HG02981 (cell line): Measurements from ENCODE around the gene GALNS.
"Not testable (repeated sequence)": the region's sequence is repeated elsewhere in the genome, so short reads cannot be mapped to it uniquely, and the experiment has no call there.

Experiments
- ATAC-seq: cut with Tn5 transposase; IDR thresholded peaks from one replicate; pipeline ENCODE4 v1.9.1; 2021; ENCODE audit warnings: mild to moderate bottlenecking, moderate library complexity; ENCODE audit not compliant: unreplicated experiment

GALNS gene

GRCh38 chr16:88772871-88773811 is 83.6 kb downstream of the GALNS start:
- no peak for ATAC-seq

DNA sequence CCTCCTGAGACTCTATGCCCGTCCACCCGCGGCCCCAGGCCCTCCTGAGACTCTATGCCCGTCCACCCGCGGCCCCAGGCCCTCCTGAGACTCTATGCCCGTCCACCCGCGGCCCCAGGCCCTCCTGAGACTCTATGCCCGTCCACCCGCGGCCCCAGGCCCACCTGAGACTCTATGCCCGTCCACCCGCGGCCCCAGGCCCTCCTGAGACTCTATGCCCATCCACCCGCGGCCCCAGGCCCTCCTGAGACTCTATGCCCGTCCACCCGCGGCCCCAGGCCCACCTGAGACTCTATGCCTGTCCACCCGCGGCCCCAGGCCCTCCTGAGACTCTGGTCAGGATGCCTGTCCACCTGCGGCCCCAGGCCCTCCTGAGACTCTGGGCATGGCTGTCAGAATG is 85.0 kb downstream of the GALNS start:
- ATAC-seq, result not testable (repeated sequence)

DNA sequence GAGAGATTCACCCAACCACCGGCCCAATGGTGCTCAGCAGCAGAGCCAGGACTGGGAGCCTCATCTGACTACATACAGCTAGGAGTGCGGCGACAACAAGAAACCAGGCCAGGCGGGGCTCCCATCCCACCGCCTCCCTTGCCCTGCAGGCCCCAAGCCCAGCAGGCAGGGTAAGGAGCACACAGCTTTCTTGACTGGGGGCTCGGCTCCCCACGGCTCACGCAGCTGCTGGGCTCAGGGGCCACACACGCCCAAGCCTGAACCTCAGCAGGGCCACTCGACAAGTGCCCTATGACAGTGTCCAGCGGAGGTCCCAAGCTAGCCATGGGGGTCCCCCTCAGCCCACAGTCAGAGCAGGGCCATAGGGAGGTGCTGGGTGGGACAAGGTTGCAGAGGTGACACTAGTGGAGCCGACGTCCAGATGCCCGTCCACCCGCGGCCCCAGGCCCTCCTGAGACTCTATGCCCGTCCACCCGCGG is 85.4 kb downstream of the GALNS start:
- ATAC-seq, result no peak

- ATAC-seq, result peak; percentile 56
These were observed 86.1 kb downstream of the GALNS start for GRCh38 chr16:88770461-88771293.

DNA sequence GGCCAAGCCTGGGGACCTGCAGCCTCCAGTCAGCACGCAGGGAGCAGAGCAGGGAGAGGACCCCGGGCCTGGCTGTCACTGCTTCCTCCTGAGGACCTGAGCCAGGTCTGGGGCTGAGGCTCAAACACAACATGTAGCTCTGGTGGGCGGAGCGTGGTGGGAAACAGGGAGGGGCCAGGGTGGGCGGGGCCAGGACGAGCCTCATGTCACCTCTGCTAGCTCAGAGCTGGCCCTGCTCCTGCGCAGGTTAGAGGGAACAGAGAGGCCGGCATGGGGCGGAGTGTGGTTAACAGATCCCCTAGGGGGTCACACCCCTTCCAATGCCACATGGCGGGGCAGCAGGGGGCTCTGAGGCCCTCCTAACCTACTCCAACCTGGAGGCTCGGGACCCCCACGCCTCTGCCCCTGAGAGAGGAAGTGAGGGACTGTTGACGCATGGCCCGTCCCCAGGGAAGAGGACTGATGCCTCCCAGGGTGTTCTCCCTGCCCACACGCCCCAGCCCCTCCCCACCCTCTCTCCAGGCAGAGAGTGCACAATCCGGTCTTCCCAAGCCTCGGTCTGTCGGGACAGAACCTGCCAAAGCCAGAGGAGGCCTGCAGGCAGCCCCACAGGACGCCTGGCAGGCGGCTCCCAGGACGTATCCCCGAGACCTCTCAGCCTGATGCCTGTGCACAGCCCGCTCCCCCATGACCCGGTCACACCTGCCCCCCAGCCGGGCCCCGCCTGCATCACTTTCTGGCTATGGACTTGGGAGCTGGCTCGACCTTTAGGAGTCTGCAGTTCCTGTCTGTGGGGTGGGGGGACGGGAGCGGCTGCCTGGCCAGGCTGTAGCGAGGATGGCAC is 86.9 kb downstream of the GALNS start:
- ATAC-seq, result no peak

- ATAC-seq, result no peak
These were observed 88.5 kb downstream of the GALNS start for GRCh38 chr16:88768071-88768783.

DNA sequence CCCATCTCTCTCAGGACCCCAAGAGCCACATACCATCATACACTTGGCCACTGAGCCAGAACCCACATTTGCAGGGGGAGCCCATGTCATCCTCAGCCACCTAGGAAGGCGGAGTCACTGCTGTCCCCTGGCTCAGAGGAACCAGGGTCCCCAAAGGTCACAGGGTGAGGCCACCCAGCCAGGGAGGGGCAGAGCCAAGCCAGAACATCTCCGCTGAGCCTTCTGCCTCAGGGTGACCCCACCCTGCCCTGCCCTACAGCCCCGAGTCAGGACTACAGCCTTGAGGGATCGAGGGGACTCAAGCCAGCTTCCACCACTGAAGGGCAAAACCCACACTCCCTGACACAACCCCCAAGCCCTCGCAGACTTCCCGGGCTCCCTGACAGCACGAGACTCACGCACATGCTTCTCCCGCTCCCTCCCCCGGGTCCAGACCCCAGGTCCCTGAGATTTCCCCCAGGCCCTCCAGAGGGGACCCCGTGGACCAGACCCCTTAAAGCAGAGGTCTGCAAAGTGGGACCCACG is 89.1 kb downstream of the GALNS start:
- no peak for ATAC-seq

DNA sequence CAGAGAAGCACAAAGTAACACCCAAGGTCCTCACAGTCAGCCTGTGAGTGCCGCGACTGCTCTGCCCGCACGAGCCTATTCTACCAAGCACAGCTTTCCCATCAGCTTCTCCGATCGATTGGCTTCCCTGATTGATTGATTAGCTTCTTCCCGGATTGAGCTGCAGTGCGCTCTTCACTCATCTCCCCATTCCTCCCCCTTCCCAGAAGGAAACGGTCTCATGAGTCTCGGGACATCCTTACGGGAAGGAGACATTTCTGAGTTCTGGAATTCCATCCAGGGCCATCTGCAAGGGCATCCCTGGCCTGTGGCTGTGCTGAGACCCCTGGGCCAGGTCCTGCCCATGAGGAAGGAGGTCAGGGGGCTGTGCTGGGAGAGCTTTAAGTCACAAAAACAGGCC is 89.8 kb downstream of the GALNS start:
- ATAC-seq, result no peak

- no peak for ATAC-seq
These were observed 91.8 kb downstream of the GALNS start for GRCh38 chr16:88764913-88765349.

DNA sequence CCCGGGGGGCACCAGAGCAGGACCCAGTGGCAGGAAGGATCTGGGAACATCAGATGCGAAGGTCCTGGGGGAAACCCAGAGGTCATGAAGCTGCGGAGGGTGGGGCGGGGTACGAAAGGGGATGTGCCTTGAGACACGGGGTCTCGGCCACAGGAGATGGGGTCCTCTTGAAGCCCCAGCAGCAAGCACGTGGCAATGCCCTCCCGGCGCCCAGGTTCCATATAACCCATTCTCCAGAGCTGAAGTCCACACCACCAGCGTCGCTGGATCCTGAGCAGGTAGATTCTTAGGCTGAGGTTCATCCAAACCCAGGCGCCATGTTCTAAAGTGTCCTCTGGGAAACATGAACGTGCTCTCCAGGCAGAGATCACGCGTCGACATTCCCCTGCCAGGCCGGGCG is 92.7 kb downstream of the GALNS start:
- no peak for ATAC-seq
